ENCODE measurements around the gene ZCCHC17. TPM values are rescaled to one million over a fixed set of nuclear protein-coding genes. Genes with fewer than 3 reads are reported as not detected.

Gene ZCCHC17
- total RNA-seq = 35.9 and 37.8 TPM in 2 replicates

DNA sequence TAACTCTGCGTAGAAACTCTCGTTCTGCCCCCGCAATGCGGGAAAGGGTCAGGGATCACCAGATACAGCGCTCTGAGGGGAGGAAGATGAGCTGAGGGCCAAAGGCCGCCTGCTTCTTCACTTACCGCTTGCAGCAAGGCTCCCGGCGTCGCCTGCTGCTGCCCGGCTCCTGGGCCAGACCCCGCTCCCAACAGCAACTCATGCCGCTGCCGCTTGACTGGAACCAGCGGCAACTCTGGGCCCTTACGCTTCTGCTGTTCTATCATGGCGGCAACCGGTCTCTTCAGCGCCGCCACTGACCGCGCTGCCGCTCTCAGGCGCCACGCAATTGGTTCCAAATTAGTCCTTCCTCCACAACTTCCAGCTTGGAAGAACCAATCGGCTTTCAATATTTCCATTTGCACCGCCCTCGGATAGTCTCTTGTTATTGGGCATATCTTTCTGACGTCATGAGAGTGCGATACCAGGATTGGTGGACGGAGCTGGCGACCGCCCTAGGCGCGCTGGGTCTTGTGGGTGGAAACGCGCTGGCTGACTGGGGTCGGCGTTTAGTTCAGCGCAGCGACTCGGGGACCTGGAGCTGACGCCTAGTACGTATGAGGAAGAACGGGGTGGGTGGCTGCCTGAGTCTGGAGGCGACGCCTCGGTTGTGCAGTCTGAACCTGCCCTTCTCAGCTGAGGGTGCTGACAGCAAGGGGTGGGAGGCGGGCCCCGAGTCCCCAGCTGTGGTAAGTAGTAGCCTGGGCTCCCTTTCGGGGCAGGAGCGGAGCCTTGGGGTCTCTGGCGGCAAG is at the start of gene ZCCHC17, which contains the start of gene SNRNP40:
ZCCHC17 (plus strand) TSS at position 547 of the 791 bp plus-strand sequence. CDS start 13,067 bp downstream, outside the sequence.
SNRNP40 (minus strand) TSS at position 303 of the 791 bp plus-strand sequence; CDS start at position 266, 37 bp downstream.

DNA sequence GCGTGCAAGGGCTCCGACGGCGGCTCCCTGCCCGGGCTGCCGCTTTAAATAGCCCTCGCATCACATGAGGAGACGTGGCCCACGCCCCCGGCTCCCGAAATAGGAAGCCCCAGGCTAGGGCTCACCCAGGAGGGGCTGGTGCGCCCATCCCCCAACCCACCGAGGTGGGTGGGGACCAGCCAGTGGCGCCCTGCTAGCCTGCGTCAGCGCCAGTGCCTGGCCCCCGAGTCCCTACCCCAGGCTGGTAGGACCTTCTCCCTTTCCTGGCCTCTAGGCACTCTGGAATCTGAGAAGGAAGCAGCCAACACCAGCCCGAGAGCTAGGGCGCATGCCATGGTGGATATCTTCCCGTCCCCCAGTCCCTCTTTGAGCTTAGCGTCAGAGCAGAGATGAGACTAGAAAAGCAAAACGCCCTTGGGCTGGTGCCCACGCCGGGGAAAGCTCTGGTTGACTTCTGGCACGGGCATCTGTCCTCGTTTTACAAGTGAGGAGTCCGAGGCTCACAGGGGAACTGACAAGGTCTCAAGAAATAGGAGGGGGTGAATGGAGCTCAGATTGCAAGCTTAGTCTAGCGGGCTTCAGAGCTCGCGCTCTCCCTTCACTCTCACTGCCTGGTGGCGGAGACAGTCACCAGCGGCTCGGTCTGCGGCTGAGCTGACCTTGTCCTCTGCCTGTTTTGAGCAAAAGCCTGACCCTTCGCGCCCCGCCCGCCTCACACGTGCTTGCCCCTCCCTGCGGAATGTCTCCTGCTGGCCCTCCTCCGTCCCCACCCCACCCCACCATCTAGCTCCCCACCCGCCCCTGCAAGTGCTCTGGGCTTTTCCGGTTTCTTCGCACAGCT is 76.4 kb downstream of the ZCCHC17 start, which contains the start of gene FABP3:
FABP3 (minus strand) TSS at position 21 of the 841 bp plus-strand sequence. CDS start 62 bp downstream, outside the sequence.

GRCh38 chr1:31412732-31413404 is 116.0 kb downstream of the ZCCHC17 start, which contains the start of gene SERINC2:
Gene SERINC2, plus strand, starts transcription at chr1:31413213. Its CDS starts 53 bp downstream, at chr1:31413266.

Other genes with a start within 250 kb of the ZCCHC17 start
- gene PUM1, start 231.3 kb upstream of the ZCCHC17 start, total RNA-seq = 52.8 and 71.6 TPM in 2 replicates
- not detected in 2 replicates for gene NKAIN1, start 57.1 kb upstream of the ZCCHC17 start, total RNA-seq
- 100 and 114 TPM in 2 replicates for gene SNRNP40, start 244 bp upstream of the ZCCHC17 start, total RNA-seq
- gene FABP3, start 76.0 kb downstream of the ZCCHC17 start, total RNA-seq = 57.1 and 132 TPM in 2 replicates
- 1.7 and 2.1 TPM in 2 replicates for gene SERINC2, start 116.2 kb downstream of the ZCCHC17 start, total RNA-seq